ENCODE results near the gene AGO1.

The AGO1 gene

DNA sequence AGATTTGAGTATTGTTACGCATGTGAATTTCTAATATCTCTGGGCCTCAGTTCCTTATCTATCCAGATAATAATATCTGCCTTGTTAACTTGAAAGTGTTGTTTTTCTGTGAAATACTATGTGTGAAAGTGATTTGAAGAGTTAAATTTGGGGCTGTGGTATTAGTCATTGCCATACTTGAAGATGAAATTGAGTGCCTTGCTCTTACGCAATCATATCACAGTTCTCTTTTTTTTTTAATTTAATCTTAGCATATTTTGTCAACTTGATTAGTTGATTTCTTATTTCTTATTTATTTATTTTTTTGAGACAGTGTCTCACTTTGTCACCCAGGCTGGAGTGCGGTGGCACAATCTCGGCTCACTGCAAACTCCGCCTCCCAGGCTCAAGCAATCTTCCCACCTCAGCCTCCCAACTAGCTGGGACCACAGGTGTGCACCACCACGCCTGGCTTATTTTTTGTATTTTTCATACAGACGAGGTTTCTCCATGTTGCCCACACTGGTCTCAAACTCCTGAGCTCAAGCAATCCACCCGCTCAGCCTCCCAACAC, 44.2 kb upstream of the AGO1 start:
- Mint-ChIP-seq H3K4me3 (no peak overlapping the region), H3K4me1 (peaks cover 16% of the 10 kb centered on the region), H3K36me3 (ENCODE audit: low read depth) (peaks cover 83% of the 10 kb centered on the region), H3K27me3 (ENCODE audit: low read depth, poor library complexity) (peaks cover 3% of the 10 kb centered on the region), H3K9me3 (peaks cover 14% of the 10 kb centered on the region), H3K27ac (no peak overlapping the region)
- TF ChIP-seq, protein P1, sequence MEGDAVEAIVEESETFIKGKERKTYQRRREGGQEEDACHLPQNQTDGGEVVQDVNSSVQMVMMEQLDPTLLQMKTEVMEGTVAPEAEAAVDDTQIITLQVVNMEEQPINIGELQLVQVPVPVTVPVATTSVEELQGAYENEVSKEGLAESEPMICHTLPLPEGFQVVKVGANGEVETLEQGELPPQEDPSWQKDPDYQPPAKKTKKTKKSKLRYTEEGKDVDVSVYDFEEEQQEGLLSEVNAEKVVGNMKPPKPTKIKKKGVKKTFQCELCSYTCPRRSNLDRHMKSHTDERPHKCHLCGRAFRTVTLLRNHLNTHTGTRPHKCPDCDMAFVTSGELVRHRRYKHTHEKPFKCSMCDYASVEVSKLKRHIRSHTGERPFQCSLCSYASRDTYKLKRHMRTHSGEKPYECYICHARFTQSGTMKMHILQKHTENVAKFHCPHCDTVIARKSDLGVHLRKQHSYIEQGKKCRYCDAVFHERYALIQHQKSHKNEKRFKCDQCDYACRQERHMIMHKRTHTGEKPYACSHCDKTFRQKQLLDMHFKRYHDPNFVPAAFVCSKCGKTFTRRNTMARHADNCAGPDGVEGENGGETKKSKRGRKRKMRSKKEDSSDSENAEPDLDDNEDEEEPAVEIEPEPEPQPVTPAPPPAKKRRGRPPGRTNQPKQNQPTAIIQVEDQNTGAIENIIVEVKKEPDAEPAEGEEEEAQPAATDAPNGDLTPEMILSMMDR (IDR thresholded peaks at IDR 0.05), result no peak
- no peak for DNase-seq

DNA sequence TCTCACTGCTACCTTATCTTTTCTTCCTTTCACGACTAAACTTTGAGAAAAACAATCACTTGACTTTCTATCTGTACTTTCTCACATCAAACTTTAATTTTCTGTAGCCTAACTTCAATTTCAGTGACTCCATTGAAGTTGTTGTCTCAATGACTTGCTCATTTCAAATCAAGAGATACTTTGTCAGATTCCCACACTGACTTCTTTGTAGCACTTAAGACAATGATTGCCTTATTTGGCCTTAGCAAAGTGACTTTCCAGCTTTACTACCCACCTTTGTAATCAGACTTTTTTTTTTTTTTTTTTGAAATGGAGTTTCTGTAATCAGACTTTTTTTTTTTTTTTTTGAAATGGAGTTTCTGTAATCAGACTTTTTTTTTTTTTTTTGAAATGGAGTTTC, 38.2 kb upstream of the AGO1 start:
- no peak for DNase-seq
- no peaks in the 10 kb centered on the region for H3K27me3 Mint-ChIP-seq (ENCODE audit: low read depth, poor library complexity)
- no peaks in the 10 kb centered on the region for H3K9me3 Mint-ChIP-seq
- TF ChIP-seq, protein P1 (IDR thresholded peaks at IDR 0.05), result no peak
- peak overlapping the region; percentile 1 for H3K27ac Mint-ChIP-seq
- H3K4me3 Mint-ChIP-seq, result no peak overlapping the region
- H3K4me1 Mint-ChIP-seq, result no peaks in the 10 kb centered on the region
- peaks cover 49% of the 10 kb centered on the region for H3K36me3 Mint-ChIP-seq (ENCODE audit: low read depth)

DNA sequence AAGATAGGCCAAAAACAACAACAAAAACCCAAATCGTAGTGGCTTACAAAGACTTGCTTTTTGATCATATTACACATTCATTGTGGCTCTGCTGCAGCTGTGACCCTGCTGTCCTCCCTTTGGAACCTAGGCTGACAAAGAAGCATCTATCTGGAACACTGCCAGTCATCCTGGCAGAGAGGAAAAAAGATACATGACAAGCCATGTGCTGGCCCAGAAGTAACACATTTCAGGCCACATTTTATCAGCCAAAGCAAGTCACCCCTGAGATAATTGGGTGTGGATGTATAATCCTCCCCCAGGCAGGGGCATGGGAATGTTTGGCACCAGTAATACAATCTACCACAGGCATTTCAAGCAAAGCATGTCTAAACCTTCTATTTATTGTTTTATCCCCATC, 37.2 kb upstream of the AGO1 start:
- DNase-seq, result no peak
- no peaks in the 10 kb centered on the region for H3K27me3 Mint-ChIP-seq (ENCODE audit: low read depth, poor library complexity)
- H3K27ac Mint-ChIP-seq, result no peak overlapping the region
- H3K4me1 Mint-ChIP-seq, result no peaks in the 10 kb centered on the region
- H3K4me3 Mint-ChIP-seq, result no peak overlapping the region
- TF ChIP-seq, protein P1 (IDR thresholded peaks at IDR 0.05), result no peak
- H3K9me3 Mint-ChIP-seq, result no peaks in the 10 kb centered on the region
- H3K36me3 Mint-ChIP-seq (ENCODE audit: low read depth), result peaks cover 57% of the 10 kb centered on the region

DNA sequence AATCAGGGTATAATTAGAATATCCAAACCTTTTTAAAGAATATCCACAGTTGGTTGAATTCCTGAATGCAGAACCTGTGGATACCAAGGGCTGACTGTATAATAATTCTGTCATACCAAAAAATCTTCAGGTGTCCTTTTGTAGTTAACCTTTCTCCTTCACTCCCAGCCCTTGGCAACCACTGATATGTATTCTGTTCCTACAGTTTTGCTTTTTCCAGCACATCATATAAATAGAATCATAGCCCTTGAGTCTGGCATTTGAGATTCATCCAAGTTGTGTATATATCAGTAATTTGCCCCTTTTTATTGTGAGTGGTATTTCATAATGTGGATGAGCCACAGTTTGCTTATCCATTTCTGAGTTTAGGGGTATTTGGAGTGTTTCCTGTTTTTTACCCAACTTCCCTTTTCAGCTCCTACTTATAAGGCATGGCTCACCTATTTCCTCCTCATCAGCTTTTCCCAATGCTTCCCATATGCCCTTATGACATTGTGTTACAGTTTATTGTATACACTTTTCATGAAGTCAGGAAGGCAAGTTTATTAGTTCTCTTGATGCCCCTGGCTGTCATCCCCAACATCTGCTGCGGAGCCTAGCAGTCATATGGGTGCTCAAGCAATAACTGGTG, 35.0 kb upstream of the AGO1 start:
- H3K4me3 Mint-ChIP-seq, result no peak overlapping the region
- no peaks in the 10 kb centered on the region for H3K27me3 Mint-ChIP-seq (ENCODE audit: low read depth, poor library complexity)
- no peaks in the 10 kb centered on the region for H3K4me1 Mint-ChIP-seq
- no peak for DNase-seq
- no peaks in the 10 kb centered on the region for H3K9me3 Mint-ChIP-seq
- no peak overlapping the region for H3K27ac Mint-ChIP-seq
- TF ChIP-seq, protein P1 (IDR thresholded peaks at IDR 0.05), result no peak
- peaks cover 50% of the 10 kb centered on the region for H3K36me3 Mint-ChIP-seq (ENCODE audit: low read depth)

DNA sequence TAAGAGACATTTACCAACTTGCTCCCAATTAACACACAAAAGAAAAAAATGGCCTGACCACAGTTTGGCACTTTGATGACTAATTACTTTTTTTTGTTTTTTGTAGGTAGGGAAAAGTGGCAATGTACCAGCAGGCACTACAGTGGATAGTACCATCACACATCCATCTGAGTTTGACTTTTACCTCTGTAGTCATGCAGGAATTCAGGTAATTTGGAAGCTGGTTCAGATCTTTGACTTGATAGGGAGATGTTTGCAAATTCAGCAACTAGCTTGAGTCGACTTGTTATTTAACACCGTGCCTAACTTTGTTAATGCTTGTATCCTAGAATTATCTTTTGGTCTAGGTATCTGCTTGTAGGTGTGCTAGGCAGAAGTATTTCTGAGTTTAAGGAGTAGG, 33.0 kb upstream of the AGO1 start:
- no peaks in the 10 kb centered on the region for H3K4me1 Mint-ChIP-seq
- H3K9me3 Mint-ChIP-seq, result no peaks in the 10 kb centered on the region
- no peaks in the 10 kb centered on the region for H3K27me3 Mint-ChIP-seq (ENCODE audit: low read depth, poor library complexity)
- peaks cover 54% of the 10 kb centered on the region for H3K36me3 Mint-ChIP-seq (ENCODE audit: low read depth)
- TF ChIP-seq, protein P1 (IDR thresholded peaks at IDR 0.05), result no peak
- no peak for DNase-seq
- H3K4me3 Mint-ChIP-seq, result no peak overlapping the region
- no peak overlapping the region for H3K27ac Mint-ChIP-seq

DNA sequence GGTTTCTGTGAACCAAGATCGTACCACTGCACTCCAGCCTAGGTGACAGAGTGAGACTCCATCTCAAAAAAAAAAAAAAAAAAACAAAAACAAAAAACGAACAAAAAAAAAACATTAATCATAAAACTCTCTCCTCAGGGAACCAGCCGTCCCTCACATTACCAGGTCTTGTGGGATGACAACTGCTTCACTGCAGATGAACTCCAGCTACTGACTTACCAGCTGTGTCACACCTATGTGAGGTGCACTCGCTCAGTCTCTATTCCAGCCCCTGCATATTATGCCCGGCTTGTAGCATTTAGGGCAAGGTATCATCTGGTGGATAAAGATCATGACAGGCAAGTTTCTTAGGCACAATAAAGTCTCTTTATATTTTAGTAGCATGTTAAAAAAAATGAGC, 32.3 kb upstream of the AGO1 start:
- Mint-ChIP-seq H3K9me3 (no peaks in the 10 kb centered on the region), H3K4me3 (no peak overlapping the region), H3K27me3 (ENCODE audit: low read depth, poor library complexity) (no peaks in the 10 kb centered on the region), H3K27ac (no peak overlapping the region), H3K36me3 (ENCODE audit: low read depth) (peaks cover 55% of the 10 kb centered on the region), H3K4me1 (no peaks in the 10 kb centered on the region)
- no peak for DNase-seq
- TF ChIP-seq, protein P1 (IDR thresholded peaks at IDR 0.05), result no peak
